ENCODE data around the gene ZMAT5.

Gene ZMAT5, protein sequence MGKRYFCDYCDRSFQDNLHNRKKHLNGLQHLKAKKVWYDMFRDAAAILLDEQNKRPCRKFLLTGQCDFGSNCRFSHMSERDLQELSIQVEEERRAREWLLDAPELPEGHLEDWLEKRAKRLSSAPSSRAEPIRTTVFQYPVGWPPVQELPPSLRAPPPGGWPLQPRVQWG

DNA sequence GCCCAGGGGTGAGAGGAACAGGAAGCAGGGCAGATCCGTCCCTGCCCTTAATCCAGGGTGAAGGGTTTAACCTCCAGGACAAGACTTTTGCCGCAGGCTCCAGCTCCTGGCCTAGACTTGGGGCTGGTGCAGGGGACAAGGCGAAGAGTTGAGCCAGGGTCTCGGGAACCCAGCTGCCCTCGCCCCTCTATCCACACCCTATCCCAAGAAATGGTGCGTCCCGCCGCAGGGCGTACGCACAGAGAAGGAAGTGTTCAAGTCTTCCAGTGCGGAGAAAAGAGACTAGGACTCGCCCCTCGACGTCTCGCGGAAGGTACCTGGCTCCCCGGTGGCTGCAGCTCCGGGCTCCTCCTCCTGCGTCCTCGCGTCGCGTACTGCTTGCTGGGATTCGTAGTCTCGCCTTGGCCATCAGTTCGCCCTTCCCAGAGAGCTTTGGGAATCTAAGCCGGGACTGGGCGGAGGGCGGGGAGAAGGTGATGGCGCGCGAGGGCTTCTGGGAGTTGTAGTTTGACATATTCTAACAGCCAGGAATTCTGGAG is at the start of gene ZMAT5:
ZMAT5 (minus strand) TSS at position 376 of the 539 bp plus-strand sequence. CDS start 18,463 bp downstream, outside the sequence.
- peak; percentile 95 for DNase-seq

DNA sequence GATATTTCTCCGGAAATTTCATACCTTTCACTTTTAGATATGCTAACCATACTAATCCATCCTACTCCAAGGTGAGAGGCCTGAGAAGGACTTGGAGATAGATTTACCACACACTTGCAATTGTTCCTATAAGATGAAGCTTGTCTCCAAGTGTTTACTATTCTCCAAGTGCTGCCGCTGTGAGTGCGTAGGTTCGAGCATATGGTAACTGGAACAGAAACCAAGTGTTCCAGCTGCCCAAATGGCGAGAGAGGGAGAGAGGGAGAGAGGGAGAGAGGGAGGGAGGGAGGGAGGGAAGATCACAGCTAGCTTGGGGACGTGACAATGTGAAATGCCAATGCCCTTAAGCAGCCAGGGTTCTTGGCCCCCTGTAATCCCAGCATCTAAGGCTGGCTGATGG is 49.7 kb upstream of the ZMAT5 start:
- no peak for DNase-seq

DNA sequence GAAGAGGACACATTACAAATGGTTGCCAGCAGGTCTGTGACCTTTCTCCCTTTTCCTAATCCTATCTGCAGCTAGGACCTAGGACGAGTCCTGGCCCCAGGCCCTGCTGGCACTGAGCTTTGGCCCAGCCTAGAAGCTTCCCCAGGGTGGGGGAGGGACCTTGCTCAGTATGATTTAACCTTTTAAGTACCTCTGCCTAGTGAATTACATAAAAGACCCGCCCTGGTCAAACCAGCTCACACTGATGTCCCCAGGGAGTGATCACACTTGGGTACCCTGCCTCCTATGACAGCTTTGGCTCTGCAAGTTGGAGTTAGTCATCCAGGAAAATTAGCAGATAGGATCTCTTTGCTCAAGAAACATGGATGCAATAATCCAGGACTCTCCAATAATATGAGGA is 49.3 kb upstream of the ZMAT5 start:
- DNase-seq: no peak

DNA sequence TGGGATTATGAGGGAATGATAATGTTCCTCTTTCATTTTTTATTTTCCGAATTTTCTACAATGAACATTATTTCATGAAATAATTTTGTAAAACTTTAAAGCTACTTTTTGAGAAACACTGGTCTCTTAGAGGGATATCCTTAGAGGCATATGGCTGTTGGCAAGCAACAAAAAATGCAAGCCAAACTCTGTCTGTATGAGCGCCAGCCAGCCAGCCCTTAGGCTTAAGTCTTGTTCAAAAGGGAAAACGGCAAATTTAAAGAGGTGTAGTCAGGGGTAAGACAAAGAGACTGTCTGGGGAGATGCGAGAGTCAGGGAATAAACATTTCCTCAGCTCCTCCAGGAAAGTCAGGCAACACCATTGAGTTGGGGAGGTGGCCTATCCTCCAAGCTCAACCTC is 48.8 kb upstream of the ZMAT5 start:
- DNase-seq: no peak

DNA sequence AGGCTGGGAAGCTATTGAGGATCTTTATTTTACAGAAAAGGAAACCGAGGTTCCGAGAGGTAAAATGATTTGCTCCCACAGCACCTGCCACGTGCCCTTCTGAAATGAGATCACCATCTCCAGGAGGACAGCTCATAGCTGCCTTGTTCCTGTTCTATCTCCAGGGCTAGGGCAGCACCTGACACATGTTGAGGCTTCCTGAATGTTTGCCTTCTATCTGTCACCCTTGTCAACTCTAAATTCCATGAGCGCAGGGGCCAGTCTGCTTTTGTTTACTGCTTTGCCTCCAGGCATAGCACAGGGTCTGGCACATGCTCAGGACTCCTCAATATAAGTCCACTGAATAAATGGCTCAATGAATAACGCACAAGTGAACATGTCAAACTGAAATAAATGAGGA is 47.2 kb upstream of the ZMAT5 start:
- no peak for DNase-seq

DNA sequence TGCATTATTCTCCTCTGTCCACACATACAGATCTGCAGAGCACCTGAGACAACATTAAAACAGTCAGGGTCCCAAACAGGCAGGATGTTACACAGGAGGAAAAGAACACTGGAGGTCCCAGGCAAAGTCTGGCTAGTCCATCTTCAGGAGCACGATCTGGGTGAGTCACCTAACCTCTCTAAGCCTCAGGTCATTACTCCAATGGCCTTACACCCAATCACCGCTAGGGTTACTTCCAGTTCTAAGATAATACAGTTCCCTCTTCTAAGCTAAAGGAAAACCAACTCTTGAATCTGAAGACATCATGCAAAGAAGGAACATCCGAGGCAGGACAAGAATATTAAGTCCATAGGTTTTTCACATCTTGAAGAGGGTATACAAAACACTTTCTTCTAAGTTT is 46.8 kb upstream of the ZMAT5 start:
- no peak for DNase-seq

DNA sequence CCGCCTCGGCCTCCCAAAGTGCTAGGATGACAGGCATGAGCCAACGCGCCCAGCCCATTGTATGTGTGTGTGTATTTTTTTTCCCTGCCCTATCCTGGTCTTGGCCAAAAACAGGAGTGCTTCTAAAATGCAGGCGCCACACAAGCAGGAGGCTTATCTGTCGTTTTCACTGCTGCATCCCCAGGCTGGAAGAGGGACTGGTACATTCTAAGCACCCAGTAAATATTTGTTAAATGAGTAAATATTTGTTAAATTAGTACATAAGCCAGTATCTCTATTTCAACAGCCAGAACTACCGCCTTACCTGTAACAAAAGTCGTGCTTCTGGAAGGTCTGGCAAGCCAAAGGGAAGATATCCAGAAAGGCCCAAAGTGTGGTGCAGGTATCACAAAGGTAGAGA is 46.3 kb upstream of the ZMAT5 start:
- DNase-seq: no peak

DNA sequence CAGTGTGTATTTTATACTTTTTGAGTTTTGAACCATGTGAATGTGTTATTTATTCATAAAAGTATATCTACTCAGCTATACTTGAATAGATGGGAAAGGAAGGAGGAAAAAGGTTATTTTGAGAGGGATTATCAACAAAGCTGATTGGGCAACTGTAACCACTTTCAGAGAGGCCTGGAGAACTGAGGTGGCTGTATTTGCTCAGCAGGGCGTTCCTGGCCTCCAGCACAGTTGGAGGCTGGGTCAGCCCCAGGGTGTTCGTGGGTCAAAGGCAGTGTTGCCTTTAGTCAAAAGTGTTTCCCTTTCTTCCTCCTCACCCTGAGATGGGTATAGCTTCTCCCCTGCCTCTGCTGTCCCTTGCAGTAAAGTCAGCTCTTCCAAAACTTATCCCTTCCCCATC is 44.6 kb upstream of the ZMAT5 start:
- no peak for DNase-seq

DNA sequence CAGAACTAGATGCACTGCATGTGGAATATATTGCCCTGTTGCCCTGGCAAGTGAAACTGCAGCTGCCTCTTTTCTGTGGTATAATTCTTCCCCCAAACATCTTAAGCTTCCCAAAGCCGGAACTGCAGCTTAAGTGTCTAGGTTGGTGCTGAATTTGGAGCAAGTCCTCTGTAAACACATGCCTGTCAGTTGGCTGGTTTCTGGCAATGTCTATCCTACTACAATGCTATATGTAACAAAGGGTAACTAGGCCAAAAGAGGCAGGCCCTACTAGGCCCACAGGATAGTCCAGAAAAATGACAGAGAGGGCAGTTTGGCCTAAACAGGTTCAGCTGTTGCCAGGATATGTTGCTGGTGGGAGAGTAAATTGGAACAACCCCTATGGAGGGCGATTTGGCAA is 43.4 kb upstream of the ZMAT5 start:
- DNase-seq: no peak

DNA sequence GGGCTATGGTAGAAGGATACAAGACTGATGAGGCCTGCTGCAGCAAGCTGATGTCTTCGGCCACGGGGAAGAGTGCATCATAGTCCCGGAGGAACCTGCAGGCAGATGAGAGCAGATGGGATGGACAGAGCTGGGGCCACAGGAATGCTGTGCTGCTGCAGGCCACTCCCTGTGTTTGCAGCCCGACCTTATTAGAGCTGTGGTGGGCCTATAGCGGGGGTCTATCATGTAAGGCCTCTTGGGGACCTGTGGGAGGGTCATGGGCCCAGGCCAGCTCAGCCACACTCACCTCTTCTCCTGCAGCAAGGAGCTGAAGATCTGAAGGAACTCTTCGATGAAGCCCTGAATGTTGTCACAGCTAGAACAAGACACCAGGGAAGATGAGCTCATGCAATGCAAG is 39.4 kb upstream of the ZMAT5 start:
- no peak for DNase-seq

DNA sequence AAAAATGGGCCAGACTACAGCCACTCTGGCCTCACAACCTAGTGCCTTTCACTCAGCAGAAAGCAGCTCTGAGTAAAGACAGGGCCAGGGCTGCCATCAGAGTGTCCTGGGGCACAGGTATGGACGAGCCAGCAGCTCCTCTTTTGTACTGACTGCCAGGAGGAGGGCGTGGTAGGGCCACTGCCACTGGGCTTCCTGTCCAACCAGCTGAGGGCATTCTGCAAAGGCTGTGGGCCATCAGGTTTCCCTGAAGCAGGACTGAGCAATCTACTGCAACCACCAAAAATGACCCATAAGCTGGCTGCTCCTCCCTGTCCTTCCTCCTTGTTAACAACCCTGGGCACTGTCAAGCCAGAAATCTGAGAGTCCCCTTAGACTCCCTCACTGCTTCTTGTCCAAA is 38.2 kb upstream of the ZMAT5 start:
- DNase-seq: no peak

DNA sequence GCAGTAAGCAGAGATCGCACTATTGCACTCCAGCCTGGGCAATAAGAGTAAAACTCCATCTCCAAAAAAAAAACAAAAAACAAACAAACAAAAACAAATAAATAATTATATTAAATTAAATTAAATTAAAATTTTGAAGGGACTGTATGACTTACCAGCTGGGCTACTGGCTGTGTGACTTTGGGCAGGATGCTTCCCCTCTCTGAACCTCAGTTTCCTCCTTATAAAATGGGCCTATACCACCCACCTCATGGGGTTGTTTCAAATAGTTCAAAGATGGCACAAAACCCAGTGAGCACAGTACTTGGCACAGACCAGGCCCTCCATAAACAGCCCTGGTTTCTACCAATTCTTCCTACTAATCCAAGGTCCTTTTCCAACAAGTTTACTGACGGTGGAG is 36.4 kb upstream of the ZMAT5 start:
- DNase-seq: no peak

DNA sequence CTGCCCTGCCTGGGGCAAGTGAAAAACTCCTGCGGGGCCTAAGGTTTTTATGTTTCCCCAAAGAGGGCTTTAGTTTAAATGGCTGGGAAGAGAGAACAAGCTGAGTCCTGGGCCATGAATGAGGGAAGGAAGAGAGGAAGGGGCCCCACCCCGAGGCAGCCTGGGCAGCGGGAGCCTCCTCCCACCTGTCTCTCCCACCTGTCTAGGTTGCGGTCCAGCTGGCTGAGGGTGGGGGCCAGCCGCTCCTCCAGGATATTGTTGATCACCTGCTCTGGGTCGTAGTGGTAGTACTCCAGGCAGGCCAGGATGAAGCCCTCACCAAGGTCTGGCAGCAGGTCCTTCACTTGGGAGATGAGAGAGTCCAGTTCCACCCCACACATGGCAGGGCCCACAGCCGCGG is 35.0 kb upstream of the ZMAT5 start:
- DNase-seq: no peak

DNA sequence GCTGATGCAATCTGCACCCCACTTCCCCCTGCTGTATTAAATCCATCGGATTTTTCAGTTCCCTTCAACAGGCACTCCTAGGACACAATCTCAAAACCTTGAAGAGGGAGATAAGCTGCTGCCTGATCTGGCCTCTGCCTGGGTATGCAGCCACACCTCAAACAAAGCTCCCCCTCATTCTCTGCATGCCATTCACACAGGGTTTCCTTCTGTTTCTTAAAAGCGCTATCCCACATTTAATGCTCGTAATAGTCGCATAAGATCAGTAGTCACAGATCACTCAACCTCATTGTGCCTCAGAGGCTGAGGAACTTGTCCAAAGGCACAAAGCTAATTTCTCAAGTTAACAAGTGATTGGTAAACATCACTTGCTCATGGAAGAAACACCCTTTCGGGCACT is 34.3 kb upstream of the ZMAT5 start:
- DNase-seq: no peak

DNA sequence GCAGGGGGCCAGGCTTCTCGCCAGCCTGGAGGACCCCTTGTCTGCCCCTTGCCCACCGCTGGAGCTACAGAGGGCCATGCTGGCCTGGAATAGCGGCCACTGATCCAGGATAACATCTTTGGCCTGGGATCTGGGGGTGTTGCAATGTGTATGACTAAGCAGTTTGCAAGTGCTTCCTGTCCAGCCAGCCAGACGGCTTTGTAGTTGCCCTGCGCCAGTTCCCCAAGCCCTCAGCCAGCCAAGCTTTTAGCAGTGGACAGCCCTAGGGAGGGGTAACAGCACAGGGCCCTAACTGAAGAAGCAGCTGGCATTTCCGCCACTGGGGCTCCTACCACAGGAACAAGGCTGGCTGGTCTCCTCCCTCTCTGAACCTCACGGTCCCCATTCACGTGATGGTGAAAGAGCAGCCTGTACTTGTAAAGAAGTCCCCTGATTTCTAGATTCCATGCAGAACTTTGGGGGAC is 32.4 kb upstream of the ZMAT5 start:
- peak; percentile 54 for DNase-seq

DNA sequence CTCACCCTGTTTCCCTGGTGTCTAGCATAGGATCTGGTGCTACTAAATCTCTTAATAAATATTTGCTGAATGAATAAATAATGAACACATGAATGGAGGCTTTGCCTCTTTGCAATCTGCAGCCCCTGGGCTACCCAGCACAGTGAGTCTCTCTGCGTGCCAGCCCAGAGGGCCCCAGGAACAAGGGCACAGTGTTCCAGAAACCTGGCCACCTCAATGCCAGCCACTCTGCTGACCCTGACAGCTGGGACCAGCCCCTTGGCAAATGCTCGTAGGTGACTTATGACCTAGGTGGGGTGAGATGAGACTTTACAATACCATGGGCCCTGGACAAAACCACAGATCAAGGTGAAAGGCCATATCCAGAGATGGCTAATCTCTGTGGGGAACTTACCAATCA is 32.0 kb upstream of the ZMAT5 start:
- no peak for DNase-seq

DNA sequence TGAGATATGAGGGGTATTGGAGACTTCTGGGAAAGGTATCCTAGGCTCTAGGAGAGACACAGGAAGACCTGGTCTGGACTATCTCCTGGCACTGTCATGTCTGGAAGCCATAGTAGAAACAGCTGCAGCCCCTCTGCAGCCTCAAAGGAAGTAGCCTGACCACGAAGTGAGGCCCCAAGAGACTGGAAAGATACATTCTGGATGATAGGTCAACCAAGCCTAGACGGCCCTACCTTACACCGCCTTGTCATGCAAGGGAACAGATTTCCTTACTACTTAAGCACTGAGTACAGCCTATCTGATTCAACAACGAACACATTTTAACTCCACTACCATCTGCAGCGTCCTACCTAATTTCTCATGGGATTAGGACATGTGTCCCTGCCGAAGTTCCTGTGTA is 31.5 kb upstream of the ZMAT5 start:
- DNase-seq: no peak

DNA sequence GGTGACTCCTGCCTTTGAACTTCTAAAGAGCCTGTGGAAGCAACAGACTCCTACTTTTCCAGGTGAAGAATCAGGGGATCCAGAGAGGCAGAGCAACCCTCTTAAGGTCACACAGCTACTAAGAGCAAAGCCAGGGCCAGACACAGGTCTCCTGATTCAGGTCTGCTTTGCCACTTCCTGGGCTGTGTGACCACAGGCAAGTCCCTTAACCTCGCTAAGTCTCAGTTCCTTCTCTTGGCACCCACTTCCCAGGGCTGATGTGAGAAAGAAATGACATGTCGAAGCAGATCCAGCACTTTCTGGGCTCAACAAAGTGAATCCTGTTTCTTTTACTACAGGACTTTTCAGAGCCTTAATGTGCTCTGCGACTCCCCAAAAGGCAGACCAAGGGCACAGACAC is 30.5 kb upstream of the ZMAT5 start:
- DNase-seq: no peak

DNA sequence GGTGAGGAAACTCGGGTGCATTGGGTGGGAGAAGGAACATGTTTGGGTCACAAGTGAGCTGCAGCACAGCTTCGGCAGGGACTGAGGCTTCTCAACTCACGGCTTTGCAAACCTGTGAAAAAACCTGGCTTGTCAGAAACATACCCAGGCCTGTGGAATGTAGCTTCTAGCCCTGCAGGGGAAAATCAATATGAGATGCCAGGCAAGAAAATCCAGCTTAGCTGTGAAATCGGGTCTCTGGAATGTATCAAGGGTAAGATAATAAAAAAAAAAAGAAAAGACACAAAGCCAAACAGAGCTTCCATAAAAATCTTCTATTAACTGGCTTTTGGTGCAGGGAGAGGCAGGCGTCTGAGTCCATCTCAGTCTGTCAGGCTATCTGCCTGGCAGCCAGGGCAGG is 28.9 kb upstream of the ZMAT5 start:
- DNase-seq: no peak

DNA sequence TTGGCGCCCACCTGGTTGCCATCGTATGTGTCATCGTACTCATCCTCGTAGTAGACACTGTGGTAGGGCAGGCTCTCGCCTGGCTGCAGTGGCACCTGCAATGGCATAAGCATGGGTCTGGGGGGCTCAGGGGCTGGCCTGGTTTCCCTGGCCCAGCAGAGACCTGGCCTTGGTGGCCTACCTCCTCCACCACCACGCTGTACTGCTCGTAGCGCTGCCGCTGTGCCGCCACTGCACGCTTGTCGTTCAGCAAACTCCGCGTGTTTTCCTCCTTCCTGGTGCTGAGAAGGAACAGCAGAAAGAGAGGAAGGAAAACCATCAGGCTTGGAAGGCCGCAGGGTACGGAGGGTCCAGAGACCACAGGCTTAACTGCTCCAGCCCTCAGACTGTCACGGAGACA is 26.6 kb upstream of the ZMAT5 start:
- no peak for DNase-seq

DNA sequence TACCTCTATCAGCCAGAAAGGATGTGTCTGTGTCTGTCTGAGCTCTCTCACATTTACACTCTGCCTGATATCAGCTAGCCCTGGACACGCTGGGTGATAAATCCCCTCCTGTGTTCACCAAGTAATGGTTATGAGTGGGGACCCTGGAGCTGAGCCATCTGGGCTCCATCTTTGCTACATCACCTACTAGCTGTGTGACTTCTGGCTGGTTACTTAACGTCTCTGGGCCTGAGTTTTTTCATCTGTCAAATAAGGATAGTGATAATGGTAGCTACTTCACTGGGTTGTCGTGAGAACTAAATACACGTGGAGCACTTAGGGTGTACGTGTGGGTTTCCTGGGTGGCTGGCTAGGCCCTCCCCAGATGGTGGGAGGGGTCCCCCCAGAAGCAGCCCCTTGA is 23.3 kb upstream of the ZMAT5 start:
- DNase-seq: no peak

DNA sequence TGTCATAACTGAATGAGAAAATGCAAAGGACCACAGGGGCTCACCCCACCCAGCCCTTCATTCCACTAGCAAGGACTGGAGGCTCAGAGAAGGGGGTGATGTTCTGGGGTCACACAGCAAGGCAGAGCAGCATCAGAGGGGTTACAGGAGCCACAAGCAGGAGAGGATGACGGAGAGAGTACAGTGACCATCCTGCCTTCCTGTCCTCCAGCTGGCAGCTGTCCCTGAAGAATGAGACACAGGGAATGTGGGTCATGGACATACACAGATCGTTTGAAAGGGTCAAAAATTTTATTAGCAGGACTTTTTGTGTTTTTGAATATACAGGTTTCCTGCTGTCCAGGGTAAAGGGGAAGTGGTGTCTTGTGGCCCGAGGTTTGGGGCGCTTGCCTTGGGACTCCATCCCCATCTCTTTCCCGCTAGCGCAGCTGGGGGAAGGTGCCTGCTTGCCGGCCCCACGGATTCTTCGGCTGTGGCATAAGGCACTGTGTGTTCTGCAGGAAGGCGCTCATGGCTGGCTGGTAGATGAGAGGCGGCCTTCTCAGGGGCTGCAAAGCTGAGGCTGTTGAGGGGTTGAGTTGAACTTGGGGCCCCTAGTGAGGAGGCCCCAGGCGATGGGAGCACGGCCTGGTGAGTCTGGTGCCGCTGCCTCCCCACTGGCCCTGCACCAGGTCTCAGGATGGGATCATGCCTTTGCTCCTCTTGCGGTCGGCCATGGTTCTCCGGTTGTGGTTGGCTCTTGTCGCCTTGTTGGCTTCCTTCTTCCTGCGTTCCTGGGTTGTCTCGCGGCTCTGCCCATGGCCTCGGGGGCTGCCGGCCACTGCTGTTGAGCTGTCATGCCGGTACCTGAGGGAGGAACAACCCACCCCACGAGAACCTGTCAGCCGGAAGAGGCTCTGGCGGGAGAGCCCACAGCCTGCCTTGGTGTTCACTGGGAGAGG is 21.8 kb upstream of the ZMAT5 start:
- no peak for DNase-seq

DNA sequence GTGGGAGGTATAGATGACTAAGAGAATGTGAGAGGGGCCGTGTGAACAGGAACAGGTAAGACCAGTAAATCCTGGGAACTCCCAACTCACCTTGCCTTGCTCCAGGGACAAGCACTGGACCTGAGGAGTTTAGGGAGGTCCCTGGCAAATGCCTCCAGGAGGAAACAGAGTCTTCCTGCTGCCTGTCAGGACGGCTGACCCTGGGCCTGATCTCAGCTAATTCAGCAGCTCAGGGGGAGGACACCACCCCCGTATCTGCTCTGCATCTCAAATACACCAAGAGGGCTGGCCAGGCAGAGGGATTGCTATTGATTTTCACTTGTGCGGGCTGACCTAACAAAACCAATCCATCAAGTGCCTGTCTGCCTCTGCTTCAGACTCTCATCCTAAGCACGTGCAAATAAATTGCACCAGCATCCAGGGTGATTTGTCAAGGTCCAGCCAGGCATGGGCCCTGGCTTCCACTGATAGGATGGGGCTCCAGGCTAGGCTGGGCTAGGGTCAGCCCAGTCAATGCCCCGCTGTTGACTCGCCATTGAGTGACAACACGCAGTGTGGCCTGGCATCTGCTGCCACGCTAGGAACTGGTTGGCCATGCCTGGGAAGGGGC is 20.7 kb upstream of the ZMAT5 start:
- DNase-seq: no peak

DNA sequence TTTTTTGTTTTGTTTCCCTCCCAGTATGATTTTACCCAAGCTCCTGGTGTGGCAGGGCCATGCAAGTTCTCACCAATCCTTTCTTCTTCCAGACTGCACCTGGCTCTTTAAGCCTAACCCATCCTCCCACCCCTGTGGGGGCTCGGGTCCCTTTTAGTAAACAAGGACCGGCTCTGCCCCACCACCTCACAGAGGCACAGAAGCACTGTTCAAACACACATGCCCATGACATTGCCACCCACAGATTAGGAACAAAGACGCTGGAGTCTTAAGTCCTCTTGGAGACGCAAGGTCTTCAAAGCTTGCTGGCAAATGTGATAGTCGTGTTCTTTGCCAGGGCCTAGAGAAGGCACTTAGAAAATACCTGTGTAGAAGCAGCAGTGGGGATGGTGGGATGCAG is 19.2 kb upstream of the ZMAT5 start:
- no peak for DNase-seq
